GM08714 (cell line): Measurements from ENCODE around the gene PCAT6.

ENCODE experiments used
- H3K4me3 ChIP-seq: fragments of 200-500 bp; sonication (Bioruptor generic); 2 replicates; pipeline ENCODE4 v1.5.1; 2014; ENCODE audit warnings: mild to moderate bottlenecking, low read length, inconsistent platforms
- ZNF274 ChIP-seq: IDR thresholded peaks from 2 replicates; pipeline ENCODE4 v1.6.1; 2012; ENCODE audit warnings: mild to moderate bottlenecking, low read depth, low read length

PCAT6 gene

GRCh38 chr1:202802998-202803932, 7.5 kb upstream of the PCAT6 start:
- no peak overlapping the region for H3K4me3 ChIP-seq
- TF ChIP-seq ZNF274: no peak

GRCh38 chr1:202804126-202804525, 6.6 kb upstream of the PCAT6 start:
- H3K4me3 ChIP-seq: no peak overlapping the region
- no peak for TF ChIP-seq ZNF274

GRCh38 chr1:202805886-202806844, 4.6 kb upstream of the PCAT6 start:
- peak overlapping the region; percentile 89 for H3K4me3 ChIP-seq
- no peak for TF ChIP-seq ZNF274

GRCh38 chr1:202806845-202807450, 3.8 kb upstream of the PCAT6 start:
- H3K4me3 ChIP-seq: peak overlapping the region; percentile 89
- no peak for TF ChIP-seq ZNF274

- H3K4me3 ChIP-seq: peak overlapping the region; percentile 89
- no peak for TF ChIP-seq ZNF274
These were observed 3.3 kb upstream of the PCAT6 start for GRCh38 chr1:202807451-202807925.

GRCh38 chr1:202807926-202808757, 2.6 kb upstream of the PCAT6 start, which contains the start of gene KDM5B:
KDM5B (minus strand) TSS chr1:202808421; CDS start chr1:202808305, 116 bp downstream.
- peak within 1 kb of the TSS; percentile 89 for H3K4me3 ChIP-seq
- no peak for TF ChIP-seq ZNF274

GRCh38 chr1:202809597-202810159, 1.1 kb upstream of the PCAT6 start:
- no peak for TF ChIP-seq ZNF274
- no peak overlapping the region for H3K4me3 ChIP-seq

- no peak for TF ChIP-seq ZNF274
- H3K4me3 ChIP-seq: peak overlapping the region; percentile 58; the same call in 1 of the 2 replicates
These were observed 550 bp upstream of the PCAT6 start for GRCh38 chr1:202810193-202810614.

- H3K4me3 ChIP-seq: peak overlapping the region; percentile 61; the same call in 1 of the 2 replicates
- no peak for TF ChIP-seq ZNF274
These were observed 782 bp downstream of the PCAT6 start for GRCh38 chr1:202811296-202812175.

- no peak overlapping the region for H3K4me3 ChIP-seq
- TF ChIP-seq ZNF274: no peak
These were observed 1.6 kb downstream of the PCAT6 start for GRCh38 chr1:202812176-202813026.

- TF ChIP-seq ZNF274: no peak
- H3K4me3 ChIP-seq: no peak overlapping the region
These were observed 4.4 kb downstream of the PCAT6 start for GRCh38 chr1:202815120-202815519.
